NB4 (cell line): ENCODE measurements around the gene PACSIN3.

Experiments
- CTCF ChIP-seq: IDR thresholded peaks from one replicate; pipeline ENCODE4 v1.5.1; 2012; ENCODE audit warnings: low read depth, low read length
- MYC ChIP-seq: IDR thresholded peaks from 2 replicates; pipeline ENCODE4 v1.6.1; 2011; ENCODE audit warnings: low read depth, low read length
- POLR2A ChIP-seq: IDR thresholded peaks from 2 replicates; pipeline ENCODE4 v1.6.1; 2011; ENCODE audit warnings: mild to moderate bottlenecking; ENCODE audit not compliant: insufficient read length; ENCODE audit errors: extremely low read depth
- TF ChIP-seq, protein P1 (sequence below): IDR thresholded peaks from 2 replicates; pipeline ENCODE4 v1.6.1; 2011; ENCODE audit warnings: low read depth, low read length

GRCh38 chr11:47178737-47179654 lies 7.2 kb downstream of the PACSIN3 start:
- TF ChIP-seq CTCF: no peak
- no peak for TF ChIP-seq POLR2A
- TF ChIP-seq, protein P1, sequence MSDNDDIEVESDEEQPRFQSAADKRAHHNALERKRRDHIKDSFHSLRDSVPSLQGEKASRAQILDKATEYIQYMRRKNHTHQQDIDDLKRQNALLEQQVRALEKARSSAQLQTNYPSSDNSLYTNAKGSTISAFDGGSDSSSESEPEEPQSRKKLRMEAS: no peak
- no peak for TF ChIP-seq MYC
